NCI-H82 (cell line): Measurements from ENCODE around the gene KIFAP3.
A peak's percentile ranks its signal among the peaks of the same experiment; 100 is the strongest.

Source experiments
- DNase-seq: peaks from one replicate; lab custom pipeline; 2025; lab: John Stamatoyannopoulos, UW

The KIFAP3 gene

DNA sequence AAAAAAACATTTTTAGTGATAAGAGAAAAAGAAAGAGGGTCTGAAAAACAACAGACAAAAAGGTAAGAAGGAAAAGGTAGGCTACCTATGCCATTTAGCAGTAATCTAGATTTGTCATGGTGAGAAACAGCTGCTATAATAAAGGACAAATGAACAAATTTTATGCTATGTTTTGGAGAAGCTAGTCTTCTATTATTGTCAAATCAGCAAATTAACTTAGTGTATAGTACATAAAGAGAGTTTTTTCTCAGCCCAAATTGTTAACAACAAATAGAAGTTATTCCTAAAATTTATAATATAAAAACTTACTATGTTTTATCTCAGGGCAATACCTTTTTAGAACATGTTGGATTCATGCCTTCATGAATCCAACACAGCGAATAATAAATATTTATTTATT, 88.7 kb downstream of the KIFAP3 start:
- no peak for DNase-seq

DNA sequence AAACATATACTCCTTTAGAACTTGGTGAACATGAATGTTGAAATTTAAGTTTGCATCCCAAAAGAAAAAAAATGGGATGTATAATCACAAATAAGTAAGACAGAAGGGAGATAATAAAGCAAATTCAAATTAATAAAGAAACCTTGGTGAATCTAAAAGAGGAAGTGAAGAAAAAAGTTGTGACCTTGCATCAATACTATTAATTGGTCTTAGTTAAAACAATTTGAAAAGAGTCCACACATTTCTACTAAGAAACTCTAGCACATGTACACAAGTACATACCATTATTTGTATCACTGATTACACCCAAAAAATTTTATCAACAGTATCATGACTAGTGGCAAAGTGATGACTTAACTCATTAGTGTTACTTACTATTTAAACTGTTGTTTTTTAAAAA, 100.4 kb downstream of the KIFAP3 start:
- DNase-seq, result no peak

DNA sequence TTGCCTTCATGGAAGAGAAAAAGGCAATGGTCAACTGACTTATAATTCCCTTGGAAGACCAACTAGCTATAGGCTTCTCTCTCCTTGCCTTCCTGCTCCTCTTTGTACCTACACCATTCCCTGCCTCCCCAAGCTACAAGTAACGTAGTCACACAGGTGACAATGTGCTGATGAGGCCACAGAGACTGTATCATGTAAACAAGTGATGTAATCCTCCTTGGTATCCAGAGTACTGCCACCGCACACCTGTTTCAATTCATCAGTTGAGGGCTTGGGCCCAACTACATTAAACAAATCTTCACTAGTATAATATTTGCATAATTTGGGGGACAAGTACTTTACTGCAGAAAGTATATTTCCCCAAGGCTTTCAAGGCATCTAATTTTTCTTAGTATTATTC, 104.4 kb downstream of the KIFAP3 start:
- DNase-seq, result no peak

DNA sequence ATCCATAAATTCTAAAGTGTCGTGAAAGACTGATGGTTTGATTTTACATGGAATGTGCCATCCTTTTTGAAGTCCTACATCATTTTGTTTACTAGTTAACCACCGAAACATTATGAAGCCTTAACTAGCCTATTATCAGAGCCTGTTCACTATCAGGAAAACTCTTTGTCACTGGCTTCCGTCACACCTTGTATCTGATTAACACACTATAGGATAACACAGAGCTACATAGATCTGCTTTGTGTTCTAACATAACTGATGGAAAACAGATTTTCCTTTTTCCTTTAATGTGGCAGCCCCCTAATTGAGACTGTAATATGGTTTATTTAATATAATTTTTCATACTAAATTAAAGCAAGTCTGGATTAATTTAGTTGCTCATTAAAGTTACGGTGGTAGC, 106.3 kb downstream of the KIFAP3 start:
- DNase-seq, result no peak

DNA sequence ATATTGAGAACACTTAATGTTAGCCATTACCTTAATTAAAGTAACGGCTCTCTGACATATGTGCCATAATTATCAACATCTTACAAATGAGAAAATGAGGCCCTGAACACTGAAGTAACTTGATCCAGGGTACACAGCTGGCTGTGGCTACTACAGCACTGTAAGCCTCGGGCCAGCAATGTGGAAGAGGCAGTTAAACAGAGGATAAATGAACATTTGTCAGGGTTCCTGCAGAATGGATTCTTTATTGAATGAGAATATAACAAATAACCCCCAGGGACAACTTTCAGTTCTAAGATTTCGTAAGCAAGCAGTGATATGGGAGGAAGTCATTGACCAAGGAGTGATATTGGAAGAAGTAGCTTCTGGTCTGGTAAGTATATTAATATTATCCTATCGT, 110.3 kb downstream of the KIFAP3 start:
- DNase-seq, result peak; percentile 57

DNA sequence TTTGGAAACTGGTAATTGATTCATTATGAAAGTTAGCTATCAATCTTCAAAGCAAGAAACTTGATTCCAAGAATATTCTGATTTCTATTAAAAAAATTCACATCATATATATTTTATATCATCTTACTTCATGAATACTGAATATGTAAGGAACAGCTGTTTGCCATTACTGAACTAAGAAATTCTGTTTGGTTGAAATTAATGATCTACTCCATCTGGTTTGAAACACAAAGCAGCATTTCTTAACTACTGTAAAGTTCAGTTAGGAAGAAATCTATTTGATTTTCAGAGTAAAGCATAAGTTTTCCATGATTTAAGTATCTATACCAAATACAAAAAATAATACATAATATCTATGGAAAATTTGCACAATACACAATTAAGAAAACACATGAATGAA, 114.8 kb downstream of the KIFAP3 start:
- DNase-seq, result no peak

DNA sequence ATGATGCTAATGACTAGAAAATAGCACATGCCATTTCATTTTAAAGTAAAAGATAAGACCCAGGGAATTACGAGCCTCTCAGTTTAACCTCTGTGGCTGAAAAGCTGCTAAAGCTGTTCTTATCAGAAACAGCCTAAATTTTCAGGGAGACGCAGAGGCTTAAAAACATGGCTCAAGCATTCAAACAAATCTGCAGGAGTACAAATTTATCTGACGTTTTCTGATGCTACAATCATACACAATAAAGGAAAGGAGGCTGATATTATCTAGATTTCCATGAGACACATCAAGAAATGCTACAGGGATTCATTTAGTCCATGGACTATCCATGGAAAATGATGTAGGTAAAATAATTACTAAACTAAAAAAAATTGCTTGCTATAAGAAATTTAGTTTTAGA, 115.5 kb downstream of the KIFAP3 start:
- DNase-seq, result peak; percentile 50

DNA sequence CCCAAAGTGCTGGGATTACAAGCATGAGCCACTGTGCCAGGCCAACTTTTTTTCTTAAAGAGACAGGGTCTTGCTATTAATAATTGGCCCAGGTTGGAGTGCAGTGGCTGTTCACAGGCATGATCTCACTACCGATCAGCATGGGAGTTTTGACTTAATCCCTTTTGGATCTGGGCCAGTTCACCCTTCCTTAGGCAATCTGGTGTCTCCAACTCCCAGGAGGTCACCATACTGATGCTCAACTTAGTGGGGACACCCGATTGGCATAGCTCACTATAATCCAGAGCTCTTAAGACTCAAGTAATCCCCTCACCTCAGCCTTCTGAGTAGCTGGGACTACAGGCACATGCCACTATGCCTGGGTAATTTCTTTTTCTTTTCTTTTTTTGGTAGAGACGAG, 116.6 kb downstream of the KIFAP3 start:
- peak; percentile 99 for DNase-seq

DNA sequence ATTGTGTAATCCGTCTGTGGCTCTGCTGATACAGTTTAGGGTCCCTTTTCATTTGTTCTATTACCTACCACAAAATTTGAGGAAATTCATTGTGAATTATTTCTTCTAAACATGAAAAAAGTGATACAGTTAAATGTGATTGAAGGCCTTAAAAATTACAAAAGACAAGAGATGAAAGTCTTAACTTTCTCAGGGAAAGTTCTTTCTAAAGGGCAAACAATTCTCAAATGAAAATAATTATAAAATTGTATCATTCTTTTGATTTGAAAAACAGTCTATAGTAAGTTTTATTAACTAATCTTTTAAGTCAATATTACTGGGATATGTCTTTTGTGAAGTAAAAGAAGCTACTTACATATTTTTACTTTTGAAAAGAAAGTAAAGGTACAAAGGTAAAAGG, 123.4 kb downstream of the KIFAP3 start:
- no peak for DNase-seq

DNA sequence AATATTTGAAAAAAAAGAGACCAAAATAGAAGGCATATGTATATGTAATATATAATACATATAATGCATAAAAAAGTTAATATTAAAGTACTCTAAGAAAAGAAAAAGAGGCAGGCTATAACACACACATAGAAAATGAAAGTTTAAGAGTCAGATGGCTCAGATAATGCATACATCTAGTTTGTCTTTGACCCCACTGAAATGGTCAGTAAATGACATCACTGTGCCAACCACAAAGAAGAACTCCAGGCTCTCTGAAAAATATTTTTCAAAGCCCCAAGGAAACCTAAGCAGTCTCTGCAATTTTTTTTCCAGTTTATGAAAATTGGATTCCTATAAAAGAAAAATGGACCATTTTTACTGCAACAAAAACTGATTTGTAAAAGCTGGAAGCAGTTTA, 125.4 kb downstream of the KIFAP3 start:
- DNase-seq, result no peak

DNA sequence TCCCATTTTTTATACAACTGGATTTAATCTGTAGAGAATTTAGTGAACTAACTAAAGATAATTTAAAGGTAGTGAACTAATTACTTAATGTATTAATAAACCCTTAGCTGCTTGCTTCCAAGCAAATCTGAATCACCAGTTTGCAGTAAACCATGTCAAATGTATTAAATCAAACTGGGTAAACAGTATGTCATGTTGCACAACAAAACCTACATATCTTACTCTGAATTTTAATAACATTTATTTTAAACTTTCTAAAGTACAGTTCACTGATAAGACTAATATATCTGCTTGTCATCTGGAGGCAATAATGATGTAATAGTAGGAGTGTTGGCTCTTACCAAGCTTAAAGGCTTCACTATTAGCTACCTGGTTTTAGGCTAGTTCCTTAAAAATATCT, 128.3 kb downstream of the KIFAP3 start:
- DNase-seq, result no peak

DNA sequence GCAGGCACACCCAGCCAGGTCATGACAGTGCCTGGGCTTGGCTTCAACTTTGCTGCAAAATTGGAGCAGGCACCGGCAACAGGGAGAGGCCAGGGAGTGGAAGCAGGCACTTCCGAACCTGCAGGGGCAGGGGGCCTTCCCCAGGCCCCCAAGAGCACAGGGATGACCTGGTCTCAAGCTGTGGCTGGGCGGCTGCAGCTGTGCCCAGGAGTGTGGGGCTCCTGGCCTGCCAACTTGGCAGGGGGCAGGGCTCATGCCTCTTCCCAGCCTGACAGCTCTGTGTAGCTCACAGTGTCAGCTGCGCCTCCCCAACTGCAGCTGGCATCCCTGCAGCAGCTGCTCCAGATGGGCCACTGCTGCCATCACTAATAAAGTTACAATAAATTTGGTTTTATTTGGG, 129.3 kb downstream of the KIFAP3 start:
- no peak for DNase-seq

DNA sequence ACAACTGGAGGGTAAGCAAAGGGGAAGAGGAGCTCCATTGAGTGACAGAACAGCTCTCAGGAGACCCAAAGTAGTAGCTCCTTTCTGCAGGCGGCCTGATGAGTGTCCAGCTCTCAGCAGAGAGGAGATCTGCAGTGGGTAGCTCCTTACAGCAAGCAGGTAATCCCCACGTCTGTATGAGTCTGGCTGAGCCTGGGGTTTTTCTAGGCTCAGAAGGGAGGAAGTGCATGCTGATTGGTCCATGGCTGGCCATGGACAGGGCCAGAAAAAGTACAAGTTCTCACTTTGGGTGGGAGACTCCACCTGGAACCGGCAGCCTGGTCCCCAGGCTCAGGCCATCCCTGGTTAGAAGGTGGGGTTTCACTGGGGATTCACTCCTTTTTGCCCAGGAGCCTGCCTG, 129.9 kb downstream of the KIFAP3 start:
- DNase-seq, result no peak

DNA sequence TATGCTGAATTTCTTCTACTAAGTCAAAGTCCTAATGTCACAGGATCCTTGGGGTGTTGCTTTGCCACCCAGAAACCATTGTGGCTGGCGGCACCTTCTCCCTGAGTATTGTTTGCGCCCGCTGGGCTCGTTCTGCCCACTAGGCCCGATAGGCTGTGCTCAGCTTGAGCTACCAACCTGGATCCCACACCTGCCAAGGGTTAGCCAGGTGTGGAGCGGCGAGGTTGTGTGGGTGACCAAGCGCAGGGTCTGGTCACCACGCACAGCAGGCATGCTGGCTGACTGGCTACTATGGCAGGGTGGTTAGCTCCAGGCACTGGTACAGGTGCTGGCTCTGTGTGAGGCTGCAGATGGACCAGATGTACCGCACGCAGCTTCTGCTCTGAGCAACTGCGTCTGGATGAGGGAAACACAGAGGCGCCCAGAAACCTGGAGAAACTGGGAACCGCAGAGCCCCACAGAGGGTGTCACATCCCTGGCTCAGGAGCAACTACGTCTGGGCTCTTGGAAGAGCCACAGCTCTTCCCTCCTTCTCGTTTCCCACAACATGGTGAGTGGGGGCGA, 130.4 kb downstream of the KIFAP3 start:
- no peak for DNase-seq

DNA sequence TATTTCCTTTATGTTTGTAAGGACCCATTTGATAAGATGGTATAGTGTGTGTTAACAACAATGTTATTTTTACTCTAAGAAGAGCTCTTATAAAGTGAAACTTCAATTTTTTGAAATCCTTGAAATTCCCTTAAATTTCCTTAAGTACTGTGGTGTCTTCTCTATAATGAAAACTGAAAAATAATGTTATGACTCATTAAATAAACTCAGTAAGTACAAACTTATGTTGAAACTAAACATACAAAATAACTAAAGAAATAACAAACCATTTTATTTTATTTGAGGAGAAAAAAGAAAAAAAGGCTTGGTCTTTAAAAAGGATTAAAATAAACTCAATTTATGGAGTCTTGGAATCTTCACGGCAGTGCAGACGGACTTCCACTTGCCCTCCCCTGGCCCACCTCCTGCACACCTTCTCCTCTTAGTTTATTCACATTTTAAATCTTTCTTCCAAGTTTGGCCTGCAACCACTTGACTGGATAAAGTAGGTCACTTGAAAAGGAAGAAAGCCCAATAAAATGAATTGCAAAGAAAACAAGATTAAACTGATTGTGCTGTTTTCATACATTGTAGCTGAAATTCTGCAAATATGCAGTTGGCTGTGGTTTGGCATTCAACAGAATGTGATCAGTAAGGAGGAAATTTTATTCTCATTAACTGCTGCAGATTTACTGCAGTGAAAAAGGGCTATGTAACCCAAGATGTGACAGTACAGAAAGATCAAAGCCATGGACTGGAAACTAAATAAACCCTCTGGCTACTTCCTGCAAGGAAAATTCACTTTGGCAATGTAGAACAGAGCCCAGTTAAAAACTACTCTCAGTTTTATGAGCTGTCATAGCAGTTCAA, 132.3 kb downstream of the KIFAP3 start:
- no peak for DNase-seq

DNA sequence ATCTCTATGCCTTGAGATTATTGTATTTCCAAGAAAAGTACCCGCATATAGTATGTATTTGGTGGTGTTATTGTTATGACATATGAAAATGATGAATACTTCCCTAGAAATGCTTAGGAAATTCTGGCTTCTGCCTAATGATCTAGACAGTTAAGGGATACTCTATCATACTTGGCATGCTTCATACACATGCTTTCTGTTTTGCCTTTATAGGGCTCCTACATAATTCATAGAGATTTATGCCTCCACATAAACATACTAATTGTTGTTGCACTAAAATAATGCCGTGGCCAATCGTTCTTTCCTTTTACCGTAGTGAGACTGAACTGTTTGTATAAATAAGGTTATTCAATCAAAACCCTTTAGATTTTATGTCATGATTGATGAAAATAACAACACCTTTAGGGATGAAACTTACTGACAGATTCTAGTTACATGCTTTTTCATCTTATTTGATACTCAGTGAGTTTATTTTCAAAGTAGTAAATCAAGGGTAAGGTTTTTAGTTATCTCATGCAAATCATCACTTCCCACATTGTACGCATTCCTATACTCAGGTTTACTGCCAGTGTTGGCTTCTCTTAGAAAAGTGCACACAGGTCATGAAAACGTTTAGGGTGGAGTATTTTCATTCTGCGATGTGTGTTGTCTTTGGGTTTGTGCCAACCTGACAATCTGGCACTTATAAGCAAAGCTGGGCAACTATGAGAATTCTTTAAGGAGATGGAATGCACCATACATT, 140.3 kb downstream of the KIFAP3 start:
- no peak for DNase-seq

DNA sequence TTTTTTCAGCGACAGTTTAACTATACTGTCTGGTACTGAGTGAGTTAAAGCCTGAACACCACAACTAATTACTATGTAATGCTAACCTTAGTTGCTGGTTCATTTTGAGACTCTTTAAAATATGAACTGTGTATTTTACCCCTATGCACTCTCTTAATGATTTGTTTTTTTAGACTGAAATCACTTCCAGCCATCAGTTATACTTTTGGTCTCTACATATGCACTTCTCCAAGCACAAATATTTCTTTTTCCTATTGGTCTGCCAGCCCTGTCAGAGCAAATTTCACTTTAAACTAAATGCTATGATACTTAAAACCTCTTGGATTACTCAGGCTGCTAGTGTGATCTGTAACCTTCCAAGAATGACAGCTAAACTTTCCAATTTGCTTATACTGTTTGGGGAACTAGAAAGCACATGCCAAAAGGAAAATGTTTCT, 142.7 kb downstream of the KIFAP3 start:
- DNase-seq, result no peak

DNA sequence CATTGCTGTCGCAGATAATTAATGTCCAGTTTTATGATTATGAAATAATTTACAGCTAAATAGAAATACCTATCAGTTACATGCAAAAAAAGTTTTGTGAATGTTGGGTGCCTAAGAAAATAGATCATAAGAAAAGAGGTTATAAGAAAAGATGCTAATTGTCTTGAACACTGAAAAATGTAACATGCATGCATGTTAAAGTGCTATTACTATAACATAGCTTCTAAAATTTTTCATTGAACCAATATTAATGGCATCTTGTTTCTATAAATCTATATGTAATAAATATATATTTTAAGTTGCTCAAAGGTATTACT, 145.3 kb downstream of the KIFAP3 start:
- no peak for DNase-seq

DNA sequence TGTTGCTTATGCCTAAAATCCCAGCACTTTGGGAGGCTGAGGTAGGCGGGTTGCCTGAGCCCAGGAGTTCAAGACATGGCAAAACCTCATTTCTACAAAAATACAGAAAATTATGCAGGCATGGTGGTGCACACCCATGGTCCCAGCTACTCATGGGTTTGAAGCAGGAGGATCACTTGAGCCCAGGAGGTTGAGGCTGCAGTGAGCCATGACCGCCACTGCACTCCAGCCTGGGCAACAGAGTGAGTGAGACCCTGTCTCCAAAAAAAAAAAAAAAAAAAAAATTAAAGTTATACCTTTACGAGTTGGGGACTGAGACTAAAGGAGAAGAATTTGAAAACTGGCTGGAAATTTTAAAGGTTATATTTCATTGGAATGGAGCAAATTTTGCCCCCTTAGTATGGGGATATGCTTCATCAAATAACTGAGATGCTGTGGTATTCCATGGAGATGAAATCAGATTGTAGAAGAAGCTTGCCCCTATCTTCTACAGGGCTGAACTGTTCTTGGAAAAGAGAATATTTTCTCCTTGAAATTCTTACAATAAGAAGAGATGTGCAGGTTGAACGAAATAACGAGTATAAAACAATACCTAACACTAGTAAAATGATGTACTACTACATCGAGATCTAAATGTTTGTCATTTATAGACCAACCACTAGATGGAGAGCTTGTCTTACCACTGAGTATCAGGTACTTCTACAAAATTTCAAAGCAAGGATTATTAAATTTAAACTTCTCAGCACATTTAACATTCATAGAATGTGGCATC, 145.9 kb downstream of the KIFAP3 start:
- peak; percentile 80 for DNase-seq

DNA sequence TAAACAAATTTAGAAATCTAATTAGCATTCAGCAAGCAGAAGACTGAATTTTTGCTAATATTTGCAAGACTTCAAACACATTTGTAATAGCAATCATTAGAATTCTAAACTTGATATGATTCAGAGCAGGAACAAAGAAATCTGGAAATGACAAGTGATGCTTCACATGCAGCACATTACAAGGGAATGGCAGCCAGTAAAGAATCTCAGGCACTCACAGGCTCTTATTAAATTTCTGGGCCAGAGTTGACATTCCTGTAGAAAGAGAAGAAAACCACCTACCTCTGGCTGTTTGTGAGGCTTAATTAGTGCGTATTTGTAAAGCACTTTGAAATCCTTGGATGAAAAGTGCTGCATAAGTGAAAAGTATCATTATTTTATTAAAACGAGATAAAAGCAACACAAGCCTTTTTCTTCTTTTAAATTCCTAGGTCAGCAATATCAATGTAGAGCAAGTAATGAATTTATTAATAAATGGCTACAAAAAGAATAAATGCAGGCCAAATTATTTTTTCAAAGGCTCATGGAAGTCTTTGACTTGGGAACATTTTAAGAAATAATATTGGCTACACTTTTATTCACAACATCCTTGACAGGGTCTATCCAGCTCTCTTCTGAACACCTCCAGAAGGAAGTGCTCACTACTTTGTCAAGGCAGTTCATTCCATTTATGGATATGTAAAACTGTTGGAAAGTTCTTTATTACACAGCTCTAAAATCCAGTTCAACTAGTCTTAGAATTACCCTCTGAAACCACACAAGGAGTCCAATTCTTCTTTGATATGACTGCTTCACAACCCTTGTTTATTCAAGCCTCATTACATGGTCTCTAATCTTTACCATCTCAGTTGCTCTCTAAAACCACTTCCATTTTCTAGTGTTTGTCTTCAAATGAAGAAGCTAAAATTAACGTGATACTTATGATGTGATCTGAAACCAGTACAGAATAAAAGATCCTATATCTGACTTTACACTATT, 148.7 kb downstream of the KIFAP3 start:
- DNase-seq, result no peak

DNA sequence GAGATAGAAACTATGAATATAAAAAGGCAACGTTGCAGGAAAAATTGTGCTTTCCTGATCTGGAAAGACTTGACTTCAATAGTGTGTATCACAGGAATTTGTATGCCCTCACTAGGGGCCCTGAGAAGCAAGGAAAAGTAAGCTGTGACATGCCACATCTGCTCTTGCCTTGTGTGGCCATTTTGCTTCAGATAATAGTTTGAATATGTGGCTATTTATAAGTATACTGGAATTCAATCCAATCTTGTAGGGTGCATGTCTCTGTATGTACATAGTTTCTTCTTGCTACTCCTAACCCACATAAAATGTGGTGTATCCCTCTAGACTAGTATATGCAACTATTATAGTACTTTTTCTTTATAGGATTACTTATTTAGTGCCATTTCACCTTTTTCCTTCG, 149.7 kb downstream of the KIFAP3 start:
- DNase-seq, result no peak
